HG03139 (cell line): ENCODE results near the gene ANKRD44.
A peak's percentile ranks its signal among the peaks of the same experiment; 100 is the strongest.
"Not testable (repeated sequence)": the region's sequence is repeated elsewhere in the genome, so short reads cannot be mapped to it uniquely, and the experiment has no call there.

ENCODE experiments used
- ATAC-seq: cut with Tn5 transposase; IDR thresholded peaks from one replicate; pipeline ENCODE4 v1.9.1; 2021; ENCODE audit not compliant: unreplicated experiment

ANKRD44 gene

DNA sequence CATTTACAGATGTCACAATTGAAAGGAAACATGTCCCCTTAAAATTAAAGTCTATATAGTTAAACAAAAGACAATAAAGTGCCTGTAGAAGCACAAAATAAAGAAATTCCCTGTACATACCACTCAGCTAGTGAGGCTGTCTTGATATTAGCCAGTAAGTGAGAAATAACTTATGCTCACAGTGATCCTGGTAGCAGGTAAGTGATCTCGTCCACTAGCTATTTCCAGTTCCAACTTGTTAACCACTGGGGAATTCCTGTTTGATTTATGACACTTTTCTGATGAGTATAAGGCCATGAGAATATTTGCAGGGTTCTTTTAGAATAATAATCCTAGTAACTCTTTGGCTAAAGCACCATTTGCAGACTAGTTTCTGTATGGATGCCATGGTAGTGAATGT is 256.1 kb downstream of the ANKRD44 start:
- no peak for ATAC-seq

DNA sequence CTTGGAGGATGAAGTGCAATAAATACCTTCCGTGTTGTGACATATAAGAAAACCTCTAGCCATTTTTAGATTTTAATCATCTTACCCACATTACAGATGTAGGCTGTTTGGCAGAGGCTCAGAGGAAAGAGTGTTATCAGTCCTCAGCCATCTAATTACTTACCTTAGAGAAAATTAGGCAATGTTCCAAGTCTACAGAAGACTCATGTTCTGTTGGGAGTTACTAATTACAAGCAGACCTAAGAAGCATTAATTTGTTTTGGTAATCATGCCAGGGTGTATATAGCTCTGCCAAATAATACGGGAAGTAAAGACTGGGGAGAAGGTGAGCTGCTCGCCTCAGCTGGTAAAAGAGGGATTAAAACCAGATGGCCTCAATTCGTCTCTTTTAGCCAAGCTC is 258.2 kb downstream of the ANKRD44 start:
- no peak for ATAC-seq

DNA sequence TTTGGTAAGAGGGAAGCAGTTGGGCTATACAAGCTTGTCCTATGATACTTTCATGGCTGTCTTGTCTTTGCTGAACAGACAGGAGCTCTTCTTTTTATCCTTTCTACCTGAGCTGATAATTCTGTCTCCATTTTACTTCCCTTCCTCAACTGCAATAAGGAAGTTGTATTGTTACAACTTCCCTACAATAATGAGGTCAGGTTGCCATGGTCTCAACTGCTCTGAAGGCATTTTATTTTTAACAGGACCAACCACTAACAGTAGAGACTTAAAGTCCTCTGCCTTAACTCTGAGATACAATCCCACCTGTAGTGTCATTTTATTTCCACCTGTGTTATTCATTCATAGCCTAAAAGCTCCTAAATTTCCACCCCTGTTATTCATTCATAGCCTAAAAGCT is 265.5 kb downstream of the ANKRD44 start:
- ATAC-seq: no peak

DNA sequence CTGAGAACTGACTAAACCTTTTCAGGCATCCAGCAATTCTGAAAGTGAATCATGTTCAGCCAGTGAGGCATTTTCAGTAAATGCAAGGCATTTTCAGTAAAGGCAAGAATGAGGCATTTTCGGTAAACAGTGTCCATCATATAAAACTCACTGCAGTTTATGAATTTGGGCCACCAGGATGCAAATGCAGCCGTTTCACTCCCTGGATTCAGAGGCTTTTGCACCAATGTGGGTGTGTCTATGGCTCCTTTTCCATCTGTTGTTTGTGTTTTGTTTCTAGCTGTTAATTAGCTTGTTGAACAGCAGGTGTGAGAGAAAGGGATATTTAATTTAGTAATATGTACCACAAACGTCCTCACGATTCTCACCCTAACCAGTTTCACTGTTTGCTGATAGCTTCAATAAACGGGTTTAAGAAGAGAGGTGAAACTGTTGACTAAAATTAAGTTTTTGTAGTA is 267.8 kb downstream of the ANKRD44 start:
- no peak for ATAC-seq

DNA sequence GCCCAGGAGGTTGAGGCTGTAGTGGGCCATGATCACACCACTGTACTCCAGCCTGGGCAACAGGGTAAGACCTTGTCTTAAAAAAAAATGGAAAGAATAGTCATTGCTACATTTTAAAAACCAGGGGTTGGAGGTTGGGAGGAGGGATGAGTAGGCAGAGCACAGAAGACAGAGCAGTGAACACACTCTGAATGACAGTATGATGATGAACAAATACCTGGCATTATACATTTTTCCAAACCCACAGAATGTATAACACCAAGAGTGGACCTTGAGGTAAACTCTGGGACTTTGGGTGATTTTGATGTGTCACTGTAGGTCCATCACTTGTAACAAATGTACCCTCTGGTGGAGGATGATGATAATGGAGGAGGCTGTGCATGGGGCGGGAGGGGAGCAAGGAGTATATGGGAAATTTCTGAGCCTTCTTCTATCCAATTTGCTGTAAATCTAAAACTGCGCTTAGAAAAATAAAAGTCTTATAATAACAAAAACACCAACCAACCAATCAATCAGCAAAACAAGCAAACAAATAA is 272.6 kb downstream of the ANKRD44 start:
- no peak for ATAC-seq

DNA sequence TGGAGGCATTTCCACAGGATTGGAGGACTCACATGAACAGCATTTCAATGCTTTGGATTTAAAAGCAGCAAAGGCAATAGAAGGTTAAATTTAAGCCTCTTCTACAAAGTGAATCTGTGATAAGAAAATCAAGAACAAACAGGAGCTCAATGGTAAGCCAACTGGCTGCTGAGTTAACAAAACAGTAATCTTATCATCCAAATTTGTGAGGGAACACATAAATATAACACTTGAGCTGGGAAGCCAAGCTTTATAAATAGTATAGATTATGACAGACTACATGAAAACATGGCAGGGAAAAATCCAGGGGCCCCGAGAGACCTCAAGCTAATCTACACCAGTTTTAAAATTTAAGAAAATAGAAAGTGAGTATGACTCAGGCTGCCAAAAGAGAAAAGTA is 275.6 kb downstream of the ANKRD44 start:
- ATAC-seq: no peak

DNA sequence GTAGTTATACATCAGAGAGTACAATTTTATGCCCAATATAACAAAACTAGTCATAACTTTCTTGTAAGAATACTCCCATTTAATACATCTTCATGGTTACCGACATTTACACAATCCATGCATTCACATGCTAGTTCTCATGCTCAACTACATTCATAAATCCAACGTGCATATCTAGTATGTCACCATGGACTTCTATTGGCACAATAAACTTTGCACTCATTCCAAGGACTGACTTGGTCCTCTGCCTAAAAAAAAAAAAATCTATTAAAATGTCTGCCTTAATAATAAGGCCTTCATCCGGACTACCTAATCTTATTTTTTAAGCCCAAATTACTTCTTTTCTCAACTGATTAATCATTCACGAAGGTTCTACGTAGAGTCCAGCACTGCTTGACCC is 276.3 kb downstream of the ANKRD44 start:
- ATAC-seq: no peak

DNA sequence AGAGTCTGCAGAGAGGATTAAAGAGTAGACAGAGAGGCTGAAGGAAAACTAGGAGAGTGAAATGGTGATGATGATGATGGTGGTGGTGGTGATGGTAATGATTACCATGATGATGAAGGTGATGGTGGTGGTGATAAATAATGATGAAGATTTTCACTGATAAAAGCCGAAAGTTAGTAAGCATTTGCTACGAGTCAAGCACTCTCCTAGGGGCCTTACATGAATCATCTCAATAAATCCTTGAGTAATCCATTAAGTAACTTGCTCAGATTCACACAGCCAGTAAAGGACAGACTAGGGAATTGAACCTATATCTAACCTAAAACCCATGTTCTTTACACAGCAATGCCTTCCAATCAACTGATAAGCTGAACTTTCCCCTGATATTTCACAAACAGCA is 277.4 kb downstream of the ANKRD44 start:
- ATAC-seq: no peak

DNA sequence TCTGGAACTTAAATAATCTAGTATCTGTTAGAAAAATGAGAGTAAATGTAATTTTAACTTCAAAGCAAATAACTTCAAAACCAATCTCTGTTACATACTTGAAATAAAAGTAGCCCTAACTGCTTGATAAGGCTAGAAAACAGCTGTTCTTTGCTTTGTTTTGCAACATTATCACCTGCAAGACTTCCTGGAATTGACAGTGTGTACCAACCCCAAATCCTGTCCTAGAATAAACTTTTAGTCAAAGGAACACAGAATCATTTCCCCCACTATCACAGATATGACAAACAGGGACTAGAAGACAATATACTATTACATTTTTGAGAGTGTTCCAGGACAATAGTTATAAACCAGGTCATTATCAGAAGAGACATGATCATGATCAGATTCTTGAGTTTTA is 278.8 kb downstream of the ANKRD44 start:
- no peak for ATAC-seq

DNA sequence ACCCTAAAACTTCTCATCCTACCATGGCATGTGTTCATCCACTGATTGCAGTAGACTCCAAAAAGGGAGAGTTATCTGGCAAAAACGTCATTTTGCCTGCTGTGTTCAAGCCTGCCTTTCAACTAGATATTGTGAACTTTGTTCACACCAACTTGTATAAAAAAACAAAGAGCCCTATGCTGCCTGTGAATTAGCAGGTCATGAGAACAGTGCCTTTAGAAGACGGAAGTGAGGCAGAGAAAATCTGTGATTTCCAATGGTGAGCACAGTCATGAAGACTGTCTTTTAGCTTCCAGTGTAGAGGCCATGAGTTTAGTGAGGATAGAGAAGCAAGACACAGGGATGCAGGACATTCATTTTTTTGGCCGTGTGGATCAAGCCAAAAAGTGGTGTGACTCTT is 280.5 kb downstream of the ANKRD44 start:
- ATAC-seq: no peak

DNA sequence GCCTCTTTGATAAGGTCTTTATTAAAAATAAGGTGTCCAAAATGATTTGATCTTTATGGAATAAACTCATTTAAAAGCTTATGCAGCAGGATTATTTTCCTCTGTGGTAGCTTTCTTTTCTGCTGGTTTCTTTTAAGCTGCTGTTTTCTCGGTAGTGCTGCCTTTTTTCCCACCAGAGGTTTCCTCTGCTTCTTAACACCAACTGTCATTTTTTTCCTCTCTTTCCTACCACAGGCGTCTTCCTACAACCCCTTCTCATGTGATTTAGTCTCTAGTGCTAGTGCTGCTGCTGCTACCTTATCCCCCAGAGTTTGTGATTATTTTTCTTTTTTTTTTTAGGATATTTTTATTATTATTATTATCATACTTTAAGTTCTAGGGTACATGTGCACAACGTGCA is 281.9 kb downstream of the ANKRD44 start:
- ATAC-seq: no peak

DNA sequence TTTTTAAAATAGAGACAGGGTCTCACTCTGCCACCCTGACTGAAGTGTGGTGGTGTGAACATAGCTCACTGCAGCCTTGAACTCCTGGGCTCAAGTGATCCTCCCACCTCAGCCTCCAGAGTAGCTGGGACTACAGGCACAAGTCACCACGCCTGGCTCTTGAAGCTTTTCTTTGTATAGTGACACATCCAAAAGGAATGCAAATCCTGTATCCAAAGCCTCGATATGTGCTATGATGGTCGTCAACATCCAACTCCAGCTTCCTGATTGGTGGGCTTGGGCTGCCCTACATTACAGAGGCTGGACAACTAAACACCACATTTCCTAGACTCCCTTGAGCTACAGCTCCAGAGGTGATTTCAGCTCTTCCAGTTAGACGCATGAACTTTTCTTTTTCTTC is 282.4 kb downstream of the ANKRD44 start:
- ATAC-seq: no peak

DNA sequence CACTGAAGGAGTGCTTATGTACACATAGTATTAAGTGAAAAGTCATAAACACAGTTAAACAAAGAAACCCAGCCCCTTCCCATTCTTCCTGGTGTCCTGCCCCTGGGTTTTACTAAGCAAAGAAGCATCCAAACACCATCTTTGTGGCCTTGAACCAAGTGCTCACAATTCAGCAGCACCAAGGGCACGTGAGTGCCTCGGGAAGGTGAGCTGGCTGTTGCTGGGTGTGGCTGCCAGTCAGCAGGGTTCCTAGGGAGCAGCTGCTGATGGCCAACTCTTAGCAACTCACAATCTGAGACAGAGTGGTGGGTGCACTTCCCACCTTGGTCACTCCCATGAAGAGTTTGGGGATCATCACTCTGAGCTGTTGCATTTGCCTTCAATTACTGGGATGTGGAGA is 286.4 kb downstream of the ANKRD44 start:
- ATAC-seq: no peak

DNA sequence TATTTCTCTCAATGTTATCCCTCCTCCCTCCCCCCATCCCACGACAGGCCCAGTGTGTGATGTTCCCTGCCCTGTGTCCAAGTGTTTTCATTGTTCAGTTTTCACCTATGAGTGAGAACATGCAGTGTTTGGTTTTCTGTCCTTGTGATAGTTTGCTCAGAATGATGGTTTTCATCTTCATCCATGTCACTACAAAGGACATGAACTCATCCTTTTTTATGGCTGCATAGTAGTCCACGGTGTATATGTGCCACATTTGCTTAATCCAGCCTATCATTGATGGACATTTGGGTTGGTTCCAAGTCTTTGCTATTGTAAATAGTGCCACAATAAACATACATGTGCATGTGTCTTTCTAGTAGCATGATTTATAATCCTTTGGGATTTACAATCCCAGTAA is 289.7 kb downstream of the ANKRD44 start:
- not testable (repeated sequence) for ATAC-seq

DNA sequence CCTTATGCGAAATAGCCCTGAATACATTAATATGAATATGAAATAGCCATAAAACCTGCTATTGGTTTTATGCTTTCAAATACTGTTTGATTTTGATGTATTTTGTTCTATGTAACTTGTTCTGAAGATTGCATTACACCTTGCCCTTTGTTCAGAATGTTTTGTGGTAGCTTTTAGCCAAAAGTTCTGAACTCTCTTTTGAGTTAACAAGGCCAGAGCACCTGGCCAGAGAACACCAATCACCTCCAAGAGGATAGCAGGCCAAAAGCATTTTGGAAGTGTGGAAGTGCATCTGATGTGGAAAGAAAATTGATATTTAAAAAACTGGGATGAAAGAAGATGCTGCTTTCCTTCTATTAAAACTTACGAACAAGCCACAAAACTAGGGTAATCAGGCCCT is 297.5 kb downstream of the ANKRD44 start:
- ATAC-seq: no peak

DNA sequence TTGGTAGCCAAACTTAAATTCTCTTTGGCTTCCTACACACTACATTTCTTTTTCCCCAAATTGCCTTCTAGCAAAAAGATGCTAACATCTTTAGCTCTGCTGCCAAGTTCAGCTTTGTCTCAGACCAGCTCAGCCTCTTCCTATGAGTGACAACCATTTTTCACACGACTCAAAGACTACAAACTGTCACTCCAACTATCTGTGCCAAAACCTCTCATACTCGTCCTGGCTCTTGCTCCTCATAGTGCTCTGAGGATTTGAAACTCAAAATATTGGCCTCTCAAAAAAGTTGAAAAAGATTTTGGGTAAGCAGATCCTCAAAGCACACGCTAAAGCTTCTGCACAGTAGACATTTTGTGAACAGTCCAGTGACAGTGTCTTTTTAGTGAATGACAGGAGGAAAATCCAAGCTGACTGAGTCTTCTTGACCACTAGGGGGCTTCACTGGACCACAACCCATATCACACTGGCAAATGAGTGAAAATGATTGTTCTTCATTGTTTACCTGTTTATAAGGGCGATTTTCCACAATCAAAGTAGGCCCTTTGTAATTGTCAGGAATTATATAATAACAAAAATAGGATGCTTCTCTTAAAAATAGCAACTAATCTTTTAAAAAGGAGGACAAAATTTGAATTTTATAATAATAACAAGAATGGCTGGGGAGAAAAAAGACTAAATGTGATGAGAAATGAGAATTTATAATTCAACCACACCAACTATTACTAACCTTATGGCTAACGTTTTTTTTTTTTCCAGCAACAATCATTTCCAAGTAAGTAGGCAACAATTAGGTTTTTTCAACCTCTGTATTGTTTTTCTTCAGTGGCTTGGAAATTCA is 298.6 kb downstream of the ANKRD44 start:
- ATAC-seq: peak; percentile 65

DNA sequence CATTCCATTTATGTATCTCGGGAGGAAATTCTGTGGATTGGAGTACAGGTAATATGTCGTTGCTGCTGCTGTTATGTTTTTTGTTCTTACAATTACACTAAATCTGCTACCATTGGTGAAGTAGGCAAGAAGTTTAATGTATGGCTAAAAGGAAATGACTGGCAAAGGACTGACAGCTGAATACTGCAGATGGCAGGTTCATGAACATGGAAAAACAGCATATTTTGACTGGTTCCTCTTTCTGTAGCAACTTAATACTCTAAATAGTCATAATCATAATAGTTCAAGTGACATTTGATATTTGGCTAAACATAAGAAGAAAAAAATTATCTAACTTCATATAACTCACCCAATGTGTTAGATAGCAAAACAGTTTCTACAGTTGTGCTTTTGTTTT is 299.6 kb downstream of the ANKRD44 start:
- ATAC-seq: no peak

DNA sequence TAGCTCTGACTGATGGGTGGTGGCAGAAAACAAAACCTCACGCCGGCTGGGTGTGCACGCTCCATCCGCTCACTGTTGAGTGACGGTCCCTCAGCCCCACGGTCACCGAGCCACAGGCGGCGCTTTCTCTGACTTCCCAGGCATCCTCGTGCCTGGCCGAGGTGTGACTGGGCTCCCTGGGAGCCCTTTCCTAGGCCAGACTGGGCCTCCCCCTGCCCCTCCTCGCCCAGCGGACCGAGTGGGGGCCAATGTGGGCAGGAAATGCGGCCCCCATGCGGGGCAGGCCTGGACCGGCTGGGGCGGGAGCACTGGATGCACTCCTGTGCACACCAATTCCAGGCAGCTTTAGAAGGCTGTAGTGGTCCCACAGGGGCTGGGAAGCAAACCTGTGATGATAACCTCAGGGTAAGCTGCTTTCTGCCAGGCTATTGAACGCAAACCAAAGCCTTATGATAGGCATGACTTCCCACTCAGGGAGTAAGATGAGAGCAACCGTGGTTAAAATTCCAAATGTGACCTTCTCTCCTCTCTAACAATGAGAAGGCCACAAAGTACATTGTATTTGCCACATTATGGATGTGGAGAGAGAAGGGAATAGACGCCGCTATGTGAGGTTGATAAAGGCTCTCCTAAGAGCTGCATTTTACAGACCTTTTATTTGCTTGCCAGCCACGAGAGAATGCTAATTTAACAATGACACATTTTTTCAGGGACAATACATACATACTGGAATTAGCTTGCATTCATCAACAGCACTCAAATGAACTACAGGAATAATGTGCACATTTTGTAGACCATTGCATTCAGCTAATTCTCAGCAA is 300.2 kb downstream of the ANKRD44 start:
- no peak for ATAC-seq

DNA sequence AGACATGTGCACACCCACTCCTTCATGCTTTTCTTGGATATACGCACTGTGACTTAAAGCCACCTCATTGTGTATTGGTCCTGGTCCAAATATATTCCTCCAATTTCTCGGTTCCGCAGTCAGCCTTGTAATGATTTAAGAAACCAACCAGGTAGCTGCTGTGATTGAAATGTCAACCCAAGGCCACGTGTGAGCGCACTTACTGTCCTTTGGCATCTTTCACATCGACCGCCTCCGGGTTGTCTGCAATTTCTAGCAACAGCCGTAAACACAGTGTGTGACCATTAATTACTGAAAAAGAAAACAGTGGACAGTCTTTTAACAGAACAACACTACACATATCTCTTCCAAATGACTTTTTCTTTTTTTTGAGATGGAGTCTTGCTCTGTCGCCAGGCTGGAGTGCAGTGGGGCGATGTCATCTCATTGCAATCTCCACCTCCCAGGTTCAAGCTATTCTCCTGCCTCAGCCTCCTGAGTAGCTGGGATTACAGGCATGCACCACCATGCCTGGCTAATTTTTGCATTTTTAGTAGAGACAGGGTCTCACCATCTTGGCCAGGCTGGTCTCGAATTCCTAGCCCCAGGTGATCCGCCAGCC is 301.7 kb downstream of the ANKRD44 start:
- ATAC-seq: not testable (repeated sequence)

DNA sequence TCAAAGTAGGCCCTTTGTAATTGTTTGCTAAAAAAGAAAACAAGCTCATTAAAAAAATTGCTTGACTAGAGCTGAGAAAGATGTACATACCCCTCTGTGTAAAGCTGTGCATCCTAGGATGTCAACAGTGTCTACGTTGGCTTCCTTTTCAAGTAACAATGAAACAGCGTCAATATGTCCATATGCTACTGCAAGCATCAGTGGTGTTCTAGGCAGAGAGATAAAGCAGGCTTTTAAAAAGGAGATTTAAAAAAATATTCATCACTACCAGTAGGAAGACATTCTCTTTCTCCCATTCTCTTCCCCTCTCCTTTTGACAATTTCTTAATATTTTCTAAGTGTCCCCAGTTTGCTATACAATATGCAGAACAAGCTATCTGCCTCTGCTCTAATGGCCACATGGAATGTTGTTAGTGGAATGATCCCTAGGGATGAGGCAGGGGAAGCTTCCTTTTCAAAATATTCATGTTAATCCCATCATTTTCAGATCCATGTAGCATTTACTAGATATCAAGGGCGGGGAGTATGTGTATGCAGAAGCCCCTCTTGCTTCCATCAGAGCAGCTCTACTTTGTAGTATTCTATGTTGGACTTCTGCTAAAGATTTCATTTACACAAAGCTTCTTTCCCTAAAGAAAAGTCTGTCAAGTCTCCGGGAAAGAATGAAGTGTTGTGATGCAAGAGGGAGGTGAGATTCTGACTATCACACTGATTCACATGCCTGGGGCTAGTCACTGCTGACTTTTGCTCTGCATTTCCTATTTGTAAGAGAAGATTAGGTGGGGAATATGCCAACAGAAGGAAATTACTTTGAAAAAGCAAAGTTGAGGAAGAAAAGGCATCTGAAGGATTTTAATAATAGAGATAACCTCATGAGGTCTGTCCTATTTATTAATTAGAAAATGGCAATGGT is 302.6 kb downstream of the ANKRD44 start:
- no peak for ATAC-seq

DNA sequence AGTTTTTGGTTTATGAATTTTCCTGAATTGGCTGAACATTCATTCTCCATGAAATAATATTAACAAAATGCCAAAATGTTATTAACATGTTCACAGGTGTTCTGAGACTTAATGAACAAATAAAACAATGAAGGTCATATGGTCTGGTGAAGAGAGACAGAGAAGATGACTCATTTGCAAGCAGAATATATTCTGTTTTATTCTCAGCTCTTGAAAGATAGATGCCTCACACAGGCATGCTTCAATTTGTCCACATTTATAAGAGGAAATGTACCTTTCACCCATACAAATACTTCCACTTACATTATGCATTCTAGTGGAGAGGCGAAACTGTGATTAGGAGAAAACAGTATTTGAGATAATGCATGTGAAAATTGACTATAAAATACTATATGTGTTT is 308.7 kb downstream of the ANKRD44 start:
- ATAC-seq: no peak
